Endothelial cell of umbilical vein (primary cell): ENCODE results near the gene ZNF428. TPM values are rescaled to one million over a fixed set of nuclear protein-coding genes. Genes with fewer than 3 reads are reported as not detected.
A peak's percentile ranks its signal among the peaks of the same experiment; 100 is the strongest.

Experiments
- BruUV-seq: library from RNA; stranded (reverse); fragments of 400-500 nt; replicated peaks from 2 replicates; lab custom pipeline; 2021; lab: Mats Ljungman, UMichigan
- CTCF ChIA-PET: fragments of 300-600, 350-600 bp; sonication (Branson Sonifier 250); formaldehyde crosslinking; loops from one replicate; lab custom pipeline; 2021; ENCODE audit warnings: antibody characterized with exemption, inconsistent platforms; lab: Charles Lee
- POLR2A ChIA-PET: fragments of 300-600, 350-600 bp; sonication (Branson Sonifier 250); formaldehyde crosslinking; loops from one replicate; lab custom pipeline; 2021; ENCODE audit warnings: antibody characterized with exemption, inconsistent platforms; lab: Charles Lee
- DNase-seq: peaks from one replicate; pipeline ENCODE4 v3.0.0-alpha.2; 2011; ENCODE audit warnings: low read depth, low spot score
- FAIRE-seq: peaks from 2 replicates; lab custom pipeline; 2011; peaks lifted over from hg19 to GRCh38; lab: Jason Lieb, UNC
- H2AFZ ChIP-seq: 2 replicates; pipeline ENCODE4 v1.6.0; 2012; ENCODE audit warnings: low read depth, low read length, control low read depth, inconsistent platforms
- H3K27ac ChIP-seq: 2 replicates; pipeline ENCODE4 v1.5.1; 2011; ENCODE audit warnings: low read depth, mild to moderate bottlenecking, control low read depth, low read length, moderate library complexity; ENCODE audit not compliant: insufficient read depth
- H3K27me3 ChIP-seq, 2 experiments: 2 replicates each; pipeline versions ENCODE4 v1.6.0 to v1.6.1; 2011; ENCODE audit warnings: low read length in 2 of 2, mixed read lengths in 1 of 2; ENCODE audit not compliant: control insufficient read depth in 2 of 2, insufficient read depth in 2 of 2
- H3K36me3 ChIP-seq, 2 experiments: 2 replicates in 1 of 2; 3 replicates in 1 of 2; pipeline ENCODE4 v1.5.1; 2011; ENCODE audit warnings: low read length in 2 of 2, mild to moderate bottlenecking in 1 of 2, moderate library complexity in 1 of 2; ENCODE audit not compliant: control insufficient read depth in 2 of 2, insufficient read depth in 2 of 2; ENCODE audit errors: extremely low read depth in 1 of 2
- H3K4me1 ChIP-seq: 3 replicates; pipeline ENCODE4 v1.5.1; 2011; ENCODE audit warnings: mild to moderate bottlenecking, low read length; ENCODE audit not compliant: control insufficient read depth, insufficient read depth; ENCODE audit errors: extremely low read depth
- H3K4me2 ChIP-seq: 2 replicates; pipeline ENCODE4 v1.6.1; 2011; ENCODE audit warnings: low read length, control low read depth, mixed read lengths; ENCODE audit not compliant: insufficient read depth
- H3K4me3 ChIP-seq, 3 experiments: fragments of 200-600 bp in 1 of 3; sonication (generic), shearing (Covaris generic) in 1 of 3; replicated peaks in 1 of 3; 2 replicates each; pipeline ENCODE4 v1.5.1; 2011 to 2016; ENCODE audit warnings: control low read depth in 3 of 3, low read length in 3 of 3, mild to moderate bottlenecking in 2 of 3, inconsistent platforms in 1 of 3, low read depth in 1 of 3, moderate library complexity in 1 of 3; ENCODE audit not compliant: insufficient read depth in 1 of 3
- H3K79me2 ChIP-seq: 2 replicates; pipeline ENCODE4 v1.6.0; 2012; ENCODE audit warnings: low read length, inconsistent platforms; ENCODE audit not compliant: control insufficient read depth, insufficient read depth
- H3K9ac ChIP-seq: replicated peaks from 2 replicates; pipeline ENCODE3; 2011; ENCODE audit warnings: low read length, control low read depth; ENCODE audit not compliant: insufficient read depth; ENCODE audit errors: extremely low read depth
- H3K9me1 ChIP-seq: replicated peaks from 3 replicates; pipeline ENCODE4 v1.6.0; 2011; ENCODE audit warnings: mild to moderate bottlenecking, low read length; ENCODE audit not compliant: control insufficient read depth, insufficient read depth; ENCODE audit errors: extremely low read depth
- H3K9me3 ChIP-seq: replicated peaks from 2 replicates; pipeline ENCODE4 v1.5.1; 2012; ENCODE audit warnings: low read length, inconsistent platforms; ENCODE audit not compliant: control insufficient read depth, insufficient read depth
- H4K20me1 ChIP-seq: replicated peaks from 2 replicates; pipeline ENCODE3; 2011; ENCODE audit warnings: mild to moderate bottlenecking, low read length; ENCODE audit not compliant: control insufficient read depth, insufficient read depth; ENCODE audit errors: extremely low read depth
- EZH2 ChIP-seq: IDR thresholded peaks from 2 replicates; pipeline ENCODE4 v1.6.1; 2012; ENCODE audit warnings: borderline replicate concordance, low read depth, mild to moderate bottlenecking, moderate library complexity, low read length, inconsistent platforms; ENCODE audit not compliant: severe bottlenecking
- GATA2 ChIP-seq: IDR thresholded peaks from 2 replicates; pipeline ENCODE4 v1.7.0; 2011; ENCODE audit warnings: low read depth, mild to moderate bottlenecking, moderate library complexity, mixed read lengths, low read length; ENCODE audit not compliant: insufficient read length, insufficient read depth
- JUN ChIP-seq: IDR thresholded peaks from 2 replicates; pipeline ENCODE4 v1.6.1; 2011; ENCODE audit warnings: borderline replicate concordance, low read depth; ENCODE audit not compliant: insufficient read length, insufficient read depth
- MYC ChIP-seq: IDR thresholded peaks from one replicate; pipeline ENCODE4 v1.6.1; 2011; ENCODE audit warnings: mild to moderate bottlenecking, low read depth, low read length
- POLR2A ChIP-seq: IDR thresholded peaks from 2 replicates; pipeline ENCODE4 v1.6.1; 2012; ENCODE audit warnings: low read depth, mild to moderate bottlenecking, control low read depth, low read length
- POLR2AphosphoS5 ChIP-seq: IDR thresholded peaks from 2 replicates; pipeline ENCODE4 v1.6.1; 2012; ENCODE audit warnings: low read depth, mild to moderate bottlenecking, control low read depth, low read length, moderate library complexity; ENCODE audit not compliant: insufficient read depth
- dilution Hi-C: fragments of 300-500 bp; cut with MboI; formaldehyde crosslinking; loops from one replicate; pipeline ENCODE4 v1.15.0; 2019; ENCODE audit warnings: low sequenced_read_pairs; ENCODE audit not compliant: extremely low pct_ligation_motif_present
- intact Hi-C: fragments of 100-400 bp; cut with micrococcal nuclease; formaldehyde crosslinking; loops from one replicate; pipeline ENCODE4 v1.10.0; 2022
- polyA plus RNA-seq, 4 experiments: library from polyadenylated mRNA; depleted of rRNA in 3 of 4; stranded (reverse) in 3 of 4; unstranded in 1 of 4; fragments of >200 nt; gene quantifications; 2 replicates each; pipeline versions ENCODE4 v1.2.1 to v1.2.3, GENCODE V29; 2011 to 2012; ENCODE audit warnings: missing spikeins in 1 of 4
- total RNA-seq: library from RNA; stranded (reverse); gene quantifications from 2 replicates; pipeline ENCODE4 v1.2.3, GENCODE V29; 2021
- TF ChIP-seq, protein P1 (sequence below), 2 donors: IDR thresholded peaks; 1 replicate in 1 of 2; 2 replicates in 1 of 2; pipeline ENCODE4 v1.5.1; 2011; ENCODE audit warnings: low read length in 2 of 2, mild to moderate bottlenecking in 2 of 2, moderate library complexity in 2 of 2, control low read depth in 1 of 2, inconsistent platforms in 1 of 2, low read depth in 1 of 2; ENCODE audit not compliant: insufficient read depth in 1 of 2; ENCODE audit errors: extremely low read depth in 1 of 2

The ZNF428 gene
- total and polyA plus RNA-seq, 2 donors (not counting 3 experiments of a cell fraction or from before 2014, with no cell fraction given): 29.2 to 56.2 TPM

DNA sequence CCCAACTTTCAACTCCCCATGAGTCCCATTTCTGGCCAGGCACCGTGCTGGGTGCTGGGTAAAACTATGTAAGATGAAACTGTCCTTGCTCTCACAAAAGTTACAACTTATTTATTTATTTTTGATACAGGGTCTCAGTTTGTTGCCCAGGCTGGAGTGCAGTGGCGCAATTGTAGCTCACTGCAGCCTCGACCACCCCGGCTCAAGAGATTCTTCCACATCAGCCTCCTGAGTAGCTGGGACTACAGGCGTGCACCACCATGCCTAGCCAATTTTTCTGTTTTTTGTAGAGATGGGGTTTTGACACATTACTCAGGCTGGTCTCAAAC lies 33.1 kb upstream of the ZNF428 start:
- POLR2A ChIA-PET: no interaction called here
- Histone ChIP-seq H3K9me1 (no peaks in the 10 kb centered on the region), H3K4me1 (no peaks in the 10 kb centered on the region), H3K27me3 (no peaks in the 10 kb centered on the region), H3K4me3 (no peak overlapping the region), H3K9me3 (no peaks in the 10 kb centered on the region), H3K79me2 (peaks cover 2% of the 10 kb centered on the region), H3K36me3 (peaks cover 5 to 8% of the 10 kb centered on the region in 2 experiments), H3K9ac (no peak overlapping the region), H4K20me1 (no peaks in the 10 kb centered on the region), H2AFZ (no peak overlapping the region), H3K27ac (no peak overlapping the region), H3K4me2 (no peak overlapping the region)
- dilution Hi-C loops (no loop called here), intact Hi-C loops (loop anchor here (1.0 kb wide), 5 partner anchors 56 to 219 kb away; partner anchors contain the start of genes IRGQ and ZNF576)
- no peak for DNase-seq
- peak; percentile 39 for TF ChIP-seq POLR2A
- TF ChIP-seq, protein P1, sequence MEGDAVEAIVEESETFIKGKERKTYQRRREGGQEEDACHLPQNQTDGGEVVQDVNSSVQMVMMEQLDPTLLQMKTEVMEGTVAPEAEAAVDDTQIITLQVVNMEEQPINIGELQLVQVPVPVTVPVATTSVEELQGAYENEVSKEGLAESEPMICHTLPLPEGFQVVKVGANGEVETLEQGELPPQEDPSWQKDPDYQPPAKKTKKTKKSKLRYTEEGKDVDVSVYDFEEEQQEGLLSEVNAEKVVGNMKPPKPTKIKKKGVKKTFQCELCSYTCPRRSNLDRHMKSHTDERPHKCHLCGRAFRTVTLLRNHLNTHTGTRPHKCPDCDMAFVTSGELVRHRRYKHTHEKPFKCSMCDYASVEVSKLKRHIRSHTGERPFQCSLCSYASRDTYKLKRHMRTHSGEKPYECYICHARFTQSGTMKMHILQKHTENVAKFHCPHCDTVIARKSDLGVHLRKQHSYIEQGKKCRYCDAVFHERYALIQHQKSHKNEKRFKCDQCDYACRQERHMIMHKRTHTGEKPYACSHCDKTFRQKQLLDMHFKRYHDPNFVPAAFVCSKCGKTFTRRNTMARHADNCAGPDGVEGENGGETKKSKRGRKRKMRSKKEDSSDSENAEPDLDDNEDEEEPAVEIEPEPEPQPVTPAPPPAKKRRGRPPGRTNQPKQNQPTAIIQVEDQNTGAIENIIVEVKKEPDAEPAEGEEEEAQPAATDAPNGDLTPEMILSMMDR (IDR thresholded peaks at IDR 0.05; ENCODE audit: extremely low read depth in 1 of 2, insufficient read depth in 1 of 2, low read depth in 1 of 2, low read length in 2 of 2): no peak
- CTCF ChIA-PET: interaction anchor here (0.7 to 3.6 kb wide), 11 partner anchors 11 to 220 kb away, joined by 3 to 27 read pairs (median 4); no protein-coding TSS in a partner anchor
- no TSS peak for BruUV-seq
- FAIRE-seq: no peak

DNA sequence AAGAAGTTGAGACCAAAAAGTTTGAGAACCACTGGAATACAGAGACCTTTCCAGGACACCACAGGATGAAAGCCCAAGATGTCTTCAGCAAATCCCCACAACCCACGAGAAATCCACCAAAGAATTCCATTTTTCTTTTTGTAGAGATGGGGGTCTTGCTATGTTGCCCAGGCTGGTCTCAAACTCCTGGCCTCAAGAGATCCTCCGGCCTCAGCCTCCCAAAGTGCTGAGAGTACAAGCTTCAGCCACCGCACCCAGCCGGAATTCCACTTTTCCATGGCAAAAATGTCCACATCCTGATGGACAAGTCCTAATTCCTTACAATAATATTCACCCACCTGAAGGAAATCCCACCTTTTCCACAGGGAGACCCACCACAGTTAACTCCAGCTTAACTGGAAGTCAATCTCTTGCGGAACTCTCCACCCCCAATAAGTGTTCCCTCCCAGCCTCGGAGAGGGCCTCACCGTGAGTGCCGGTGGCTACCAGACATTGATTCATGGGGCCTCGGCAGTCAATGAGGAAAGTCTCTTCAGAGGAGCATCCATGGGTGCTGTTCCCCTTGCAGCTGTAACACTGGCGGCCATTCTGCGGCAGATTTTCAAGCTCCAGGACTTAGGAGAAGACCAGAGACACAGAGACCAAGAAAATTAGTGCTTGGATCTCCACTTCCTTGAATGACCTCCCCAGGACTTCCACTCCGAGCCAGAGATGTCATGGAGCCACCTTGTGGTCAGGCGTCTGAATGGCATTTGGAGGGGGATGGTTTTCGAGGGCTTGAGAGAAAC lies 32.5 kb upstream of the ZNF428 start:
- CTCF ChIA-PET: interaction anchor here (0.8 to 3.6 kb wide), 12 partner anchors 10 to 219 kb away, joined by 3 to 27 read pairs (median 4); partner anchors contain the start of genes IRGQ and ZNF576
- Histone ChIP-seq H4K20me1 (no peaks in the 10 kb centered on the region), H3K9ac (no peak overlapping the region), H3K79me2 (no peaks in the 10 kb centered on the region), H3K27ac (no peak overlapping the region), H3K4me3 (peak overlapping the region in 1 of 3 experiments; percentile 7), H2AFZ (peak overlapping the region; percentile 25), H3K4me2 (no peak overlapping the region), H3K9me3 (no peaks in the 10 kb centered on the region), H3K4me1 (no peaks in the 10 kb centered on the region), H3K9me1 (no peaks in the 10 kb centered on the region), H3K36me3 (peaks cover 5 to 8% of the 10 kb centered on the region in 2 experiments), H3K27me3 (no peaks in the 10 kb centered on the region)
- TF ChIP-seq MYC: no peak
- TF ChIP-seq POLR2AphosphoS5: no peak
- TF ChIP-seq, protein P1 (IDR thresholded peaks at IDR 0.05; ENCODE audit: extremely low read depth in 1 of 2, insufficient read depth in 1 of 2, low read depth in 1 of 2, low read length in 2 of 2): peak; percentile 82 to 86
- no peak for TF ChIP-seq EZH2
- no peak for TF ChIP-seq JUN
- no peak for TF ChIP-seq GATA2
- dilution Hi-C loops: no loop called here
- POLR2A ChIA-PET: no interaction called here
- FAIRE-seq (peak; percentile 96), DNase-seq (peak; percentile 77)
- intact Hi-C loops: loop anchor here (1.0 kb wide), 5 partner anchors 56 to 219 kb away; partner anchors contain the start of genes IRGQ and ZNF576
- no TSS peak for BruUV-seq
